HG02759 (cell line): ENCODE data around the gene XXYLT1.

Source experiments
- ATAC-seq: cut with Tn5 transposase; IDR thresholded peaks from one replicate; pipeline ENCODE4 v1.9.1; 2021; ENCODE audit warnings: mild to moderate bottlenecking, moderate library complexity; ENCODE audit not compliant: unreplicated experiment

XXYLT1 gene

GRCh38 chr3:195139091-195139875 is 131.7 kb downstream of the XXYLT1 start:
- ATAC-seq: peak; percentile 63

DNA sequence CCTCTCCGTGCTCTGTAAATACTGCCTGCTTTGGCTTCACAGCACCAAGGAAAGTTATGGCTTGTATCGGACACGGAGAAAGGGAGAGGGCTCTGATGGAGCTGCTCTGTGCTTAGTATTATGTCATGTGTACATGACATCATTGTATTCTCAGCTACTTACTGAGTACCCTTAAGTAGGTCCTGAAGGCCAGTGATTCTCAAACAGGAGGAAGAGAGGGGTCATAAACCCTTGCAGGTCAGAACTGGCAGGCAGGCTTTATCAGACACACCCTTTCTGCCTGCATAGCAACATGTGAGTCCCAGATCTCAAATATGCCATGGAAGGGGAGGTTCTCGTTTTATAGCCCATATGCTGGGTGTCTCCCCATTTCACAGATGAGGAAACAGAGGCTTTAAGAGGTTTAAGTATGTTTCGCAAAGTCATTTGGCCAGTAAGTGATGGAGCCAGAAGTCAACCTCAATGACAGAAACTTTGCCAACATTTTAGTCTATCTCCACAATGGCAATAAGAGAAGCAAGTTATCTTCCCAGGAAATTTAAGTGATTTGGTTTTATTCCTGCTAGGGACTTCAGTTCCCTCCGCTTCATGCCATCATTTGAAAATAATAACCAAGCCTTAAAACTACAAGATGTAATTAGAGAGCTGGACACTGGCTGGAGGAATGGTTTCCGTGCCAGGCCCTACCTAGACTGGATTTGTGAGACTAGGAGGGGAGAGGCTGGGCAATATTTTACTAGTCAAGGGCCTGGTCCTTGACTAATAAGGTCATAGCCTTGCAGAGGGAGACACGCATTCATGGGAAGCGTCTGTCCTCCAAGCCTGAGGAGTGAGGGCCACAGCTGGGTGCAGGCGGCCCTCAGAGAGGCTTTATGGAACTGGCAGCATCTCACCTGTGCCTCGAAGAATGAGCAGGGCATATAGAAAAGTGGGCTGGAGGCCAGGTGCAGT is 133.0 kb downstream of the XXYLT1 start:
- ATAC-seq: no peak

DNA sequence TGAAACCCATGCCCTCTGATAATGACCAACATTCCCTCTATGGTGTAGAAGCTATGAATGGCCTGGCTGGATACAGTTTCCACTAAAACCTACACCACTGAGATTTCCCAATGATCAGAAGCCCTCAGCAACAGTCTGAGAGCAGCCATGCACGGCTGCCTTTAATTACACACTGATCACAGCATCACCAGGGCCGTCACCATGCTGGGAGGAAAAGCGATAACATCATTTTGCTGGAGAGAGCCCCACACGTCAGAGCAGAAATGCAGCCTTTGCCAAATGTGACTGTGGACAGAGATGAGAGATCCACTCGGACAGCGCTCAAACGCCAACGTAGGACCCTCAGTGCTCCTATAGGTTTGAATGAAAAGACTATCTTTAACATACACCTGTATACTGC is 135.0 kb downstream of the XXYLT1 start:
- ATAC-seq: no peak

DNA sequence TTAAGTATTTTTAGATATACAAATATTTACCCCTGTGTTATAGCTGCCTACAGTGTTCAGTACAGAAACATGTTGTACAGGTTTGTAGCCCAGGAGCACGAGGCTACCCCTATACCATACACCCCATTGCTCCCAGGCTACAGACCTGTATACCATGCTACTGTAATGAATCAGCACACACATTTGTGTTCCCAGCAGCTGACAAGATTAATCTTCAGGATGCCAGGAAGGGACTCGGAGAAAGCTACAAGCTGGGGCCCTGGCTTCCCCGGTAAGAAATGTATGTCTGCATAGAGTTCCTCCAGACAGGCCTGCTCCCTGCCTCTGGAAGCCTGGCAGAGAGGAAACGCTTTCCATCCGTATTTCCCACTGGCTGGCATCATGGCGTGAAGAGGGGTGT is 136.5 kb downstream of the XXYLT1 start:
- no peak for ATAC-seq

GRCh38 chr3:195133462-195133861 is 137.5 kb downstream of the XXYLT1 start:
- ATAC-seq: no peak

- no peak for ATAC-seq
Measured at GRCh38 chr3:195133013-195133412, 137.9 kb downstream of the XXYLT1 start.

DNA sequence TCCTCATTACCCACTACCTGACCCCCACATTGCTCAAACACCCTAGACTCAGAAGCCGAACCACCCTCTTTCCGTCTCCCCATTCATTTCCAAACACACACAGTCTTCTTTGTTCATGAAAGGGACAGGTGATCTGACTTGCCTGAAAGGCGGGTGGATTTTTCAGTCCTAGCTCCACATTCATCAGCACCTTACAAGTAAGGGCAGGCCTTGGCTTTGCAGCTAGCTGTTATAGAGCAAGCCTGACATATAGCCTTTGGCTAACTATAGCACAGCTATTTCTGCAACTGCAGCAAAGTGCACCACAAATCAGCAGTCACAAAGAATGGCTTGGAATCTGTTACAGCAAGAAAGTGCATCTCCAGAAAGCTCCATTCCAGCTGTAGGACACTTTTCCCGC is 139.8 kb downstream of the XXYLT1 start:
- ATAC-seq: no peak

DNA sequence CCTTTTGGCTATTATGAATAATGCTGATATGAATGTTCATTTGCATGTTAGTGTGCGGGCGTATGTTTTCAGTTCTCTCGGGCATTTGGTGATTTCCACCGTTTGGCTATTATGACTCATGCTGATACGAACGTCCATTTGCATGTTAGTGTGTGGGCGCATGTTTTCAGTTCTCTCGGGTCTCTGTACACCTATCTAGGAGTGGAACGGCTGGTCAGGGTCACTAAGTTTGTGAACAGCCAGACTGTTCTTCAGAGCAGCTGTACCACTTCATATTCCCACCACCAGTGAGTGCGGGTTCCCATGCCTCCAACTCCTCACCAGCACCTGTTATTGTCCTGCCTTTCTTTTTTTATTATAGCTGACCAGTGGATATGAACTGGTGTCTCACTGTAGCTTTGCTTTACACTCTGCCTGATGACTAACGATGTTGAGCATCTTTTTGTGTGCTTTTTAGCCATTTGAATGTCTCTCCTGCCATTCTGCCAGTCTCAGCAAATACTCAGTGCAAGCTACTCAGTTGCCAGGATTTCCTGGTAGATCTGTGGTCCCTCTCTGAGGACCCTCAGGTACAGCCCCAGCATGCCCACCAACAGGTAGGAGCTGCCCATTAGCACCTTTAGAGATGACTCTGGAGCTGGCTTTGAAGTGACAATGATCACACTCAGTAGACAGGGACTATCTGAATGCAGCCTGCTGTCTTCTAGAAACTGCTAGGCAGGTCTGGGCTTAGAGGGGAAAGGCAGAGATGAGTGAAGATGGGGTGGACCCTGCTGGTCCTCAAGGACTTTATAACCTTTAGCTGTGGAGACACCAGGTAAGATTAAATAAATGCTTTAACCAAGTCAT is 141.1 kb downstream of the XXYLT1 start:
- ATAC-seq: peak; percentile 92

GRCh38 chr3:195129072-195129643 is 141.8 kb downstream of the XXYLT1 start:
- no peak for ATAC-seq

DNA sequence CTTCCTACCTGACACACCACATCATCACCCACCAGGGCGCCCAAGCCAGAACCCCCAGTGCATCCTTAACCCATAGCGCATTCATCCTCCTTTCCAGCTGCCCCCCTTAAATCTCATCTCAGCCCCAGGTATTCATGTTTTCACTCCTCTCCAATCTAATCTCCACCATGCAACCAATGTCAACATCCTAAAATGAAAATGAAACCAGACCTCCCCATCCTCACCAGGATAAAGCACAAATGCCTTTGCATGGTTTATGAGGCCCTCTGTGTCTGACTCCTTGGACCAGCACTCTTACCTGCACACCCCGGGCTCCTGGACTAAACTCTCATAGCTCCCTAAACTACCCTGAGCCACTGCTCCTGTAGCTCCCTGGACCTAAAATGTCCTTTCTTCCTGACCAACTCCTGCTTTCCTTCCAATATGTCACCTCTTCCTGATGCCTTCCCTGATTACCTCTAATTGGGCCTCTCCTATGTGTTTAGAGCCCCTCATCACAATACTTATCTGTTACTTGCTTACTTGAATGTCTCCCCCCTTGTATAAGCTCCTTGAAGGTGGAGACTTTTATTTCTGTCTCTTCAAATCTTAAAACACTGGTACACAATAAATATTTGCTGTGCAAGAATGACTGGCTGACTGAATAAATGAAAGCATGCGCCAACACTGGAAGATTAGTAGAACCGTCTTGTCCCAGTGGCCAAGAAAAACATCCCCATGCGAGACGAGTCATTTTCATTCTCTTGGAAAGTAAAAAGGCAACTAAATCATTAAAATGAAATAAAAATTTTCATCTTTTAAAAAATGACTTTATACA is 142.5 kb downstream of the XXYLT1 start:
- ATAC-seq: no peak

DNA sequence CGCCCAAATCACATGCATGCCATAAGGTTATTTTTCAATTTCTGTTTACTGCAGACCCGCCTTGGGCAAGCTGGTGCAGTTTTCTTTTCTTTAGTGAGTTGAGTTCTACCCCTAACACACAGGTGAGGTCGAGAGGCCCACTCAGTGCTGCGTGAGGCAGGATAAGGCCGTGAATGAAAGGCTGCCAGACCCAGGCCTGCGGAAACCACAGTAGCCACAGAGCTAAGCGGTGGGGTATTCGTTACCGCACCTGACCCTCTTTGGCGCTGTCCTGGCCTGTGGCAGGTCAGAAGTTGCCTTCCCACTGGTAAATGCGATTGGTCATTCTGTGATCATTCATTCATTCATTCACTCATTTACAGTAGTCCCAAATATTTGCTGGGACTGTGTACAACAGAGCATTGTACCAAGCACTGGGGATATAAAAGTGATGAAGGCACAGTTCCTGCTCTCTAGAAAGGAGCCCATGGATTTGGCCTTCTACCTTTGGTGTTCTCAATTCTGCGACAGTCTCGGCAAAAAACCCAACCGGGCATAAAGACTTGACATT is 144.8 kb downstream of the XXYLT1 start:
- ATAC-seq: no peak

DNA sequence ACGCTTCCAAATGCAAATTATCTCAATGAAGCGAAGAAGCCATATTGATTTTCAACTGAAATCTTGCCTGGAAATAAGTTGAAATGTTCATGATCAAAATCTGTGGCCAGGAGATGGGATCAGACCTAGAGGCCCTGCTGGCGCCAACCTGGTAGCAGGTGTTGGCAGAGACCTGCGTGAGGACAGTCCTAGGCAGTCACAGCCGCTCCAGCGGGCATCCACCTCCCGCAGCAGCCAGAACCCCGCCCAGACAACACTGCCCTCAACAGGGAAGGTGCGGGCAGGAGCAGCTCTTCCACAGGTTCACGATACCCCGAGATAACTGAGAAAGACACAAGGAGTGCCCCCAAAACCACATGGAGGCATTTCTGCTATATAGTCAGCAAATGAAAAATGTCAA is 145.3 kb downstream of the XXYLT1 start:
- ATAC-seq: no peak

- ATAC-seq: no peak
Measured at GRCh38 chr3:195124378-195124992, 146.5 kb downstream of the XXYLT1 start.

- ATAC-seq: no peak
Measured at GRCh38 chr3:195123281-195123691, 147.7 kb downstream of the XXYLT1 start.

DNA sequence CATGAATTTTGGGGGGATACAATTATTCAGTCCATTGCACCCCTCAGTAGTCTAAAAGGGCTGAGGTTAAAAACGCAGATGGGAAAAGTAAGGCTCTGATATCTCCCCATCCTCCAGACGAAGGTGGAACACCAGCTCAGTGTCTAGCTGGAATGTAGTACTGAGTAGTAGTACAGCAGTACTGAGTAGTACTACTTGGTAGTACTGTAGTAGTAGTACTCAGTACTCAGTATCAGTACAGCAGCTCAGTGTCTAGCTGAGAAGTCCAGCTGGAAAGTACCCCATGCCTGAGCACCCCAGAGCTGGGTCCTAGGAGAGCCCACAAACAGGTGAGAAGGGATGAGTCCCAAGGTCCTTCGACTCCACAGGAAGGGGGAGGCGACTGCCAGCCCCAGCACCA is 148.7 kb downstream of the XXYLT1 start:
- no peak for ATAC-seq

DNA sequence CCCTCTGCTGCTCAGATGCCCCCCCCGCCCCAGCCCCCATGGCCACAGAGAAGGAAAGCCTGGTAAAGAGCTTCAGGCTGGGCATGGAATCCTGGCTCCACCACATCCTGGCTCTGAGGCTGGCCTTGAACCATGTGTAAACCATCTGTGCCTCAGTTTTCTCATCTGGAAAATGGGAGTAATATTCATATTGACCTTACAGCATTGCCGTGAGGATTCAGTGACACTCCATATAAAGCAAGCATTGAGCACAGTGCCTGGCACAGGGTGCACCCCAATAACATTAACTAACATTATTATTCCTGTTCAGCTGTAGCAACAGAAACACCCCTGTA is 150.7 kb downstream of the XXYLT1 start:
- ATAC-seq: no peak

GRCh38 chr3:195119461-195120266 is 151.3 kb downstream of the XXYLT1 start:
- no peak for ATAC-seq

- ATAC-seq: no peak
Measured at GRCh38 chr3:195118671-195119070, 152.3 kb downstream of the XXYLT1 start.
